NCI-H1436 (cell line): Measurements from ENCODE around the gene TAF3.
A peak's percentile ranks its signal among the peaks of the same experiment; 100 is the strongest.
"Not testable (repeated sequence)": the region's sequence is repeated elsewhere in the genome, so short reads cannot be mapped to it uniquely, and the experiment has no call there.

Experiments used
- DNase-seq: peaks from one replicate; lab custom pipeline; 2025; lab: John Stamatoyannopoulos, UW

The TAF3 gene

GRCh38 chr10:7811000-7811399, 7.3 kb upstream of the TAF3 start:
- DNase-seq, result no peak

GRCh38 chr10:7811743-7812142, 6.6 kb upstream of the TAF3 start:
- DNase-seq, result not testable (repeated sequence)

- no peak for DNase-seq
These were observed 4.8 kb upstream of the TAF3 start for GRCh38 chr10:7813481-7813880.

- no peak for DNase-seq
These were observed 729 bp upstream of the TAF3 start for GRCh38 chr10:7817576-7817975.

- no peak for DNase-seq
These were observed 366 bp upstream of the TAF3 start for GRCh38 chr10:7817984-7818294.

- DNase-seq, result no peak
These were observed 786 bp downstream of the TAF3 start for GRCh38 chr10:7819121-7819460.

GRCh38 chr10:7824251-7824650, 5.9 kb downstream of the TAF3 start:
- no peak for DNase-seq

- DNase-seq, result no peak
These were observed 8.7 kb downstream of the TAF3 start for GRCh38 chr10:7826971-7827370.

GRCh38 chr10:7829289-7829834, 11.1 kb downstream of the TAF3 start:
- no peak for DNase-seq

- no peak for DNase-seq
These were observed 13.8 kb downstream of the TAF3 start for GRCh38 chr10:7832060-7832459.

GRCh38 chr10:7833210-7833609, 14.9 kb downstream of the TAF3 start:
- DNase-seq, result no peak

- DNase-seq, result no peak
These were observed 16.0 kb downstream of the TAF3 start for GRCh38 chr10:7834262-7834661.

GRCh38 chr10:7836571-7836970, 18.3 kb downstream of the TAF3 start:
- DNase-seq, result no peak

GRCh38 chr10:7846591-7846990, 28.3 kb downstream of the TAF3 start:
- no peak for DNase-seq

- DNase-seq, result no peak
These were observed 35.0 kb downstream of the TAF3 start for GRCh38 chr10:7853226-7853842.

GRCh38 chr10:7853890-7854289, 35.6 kb downstream of the TAF3 start:
- DNase-seq, result no peak

- DNase-seq, result no peak
These were observed 36.9 kb downstream of the TAF3 start for GRCh38 chr10:7855205-7855604.

- DNase-seq, result no peak
These were observed 38.4 kb downstream of the TAF3 start for GRCh38 chr10:7856678-7857077.

- no peak for DNase-seq
These were observed 39.0 kb downstream of the TAF3 start for GRCh38 chr10:7857262-7857661.

GRCh38 chr10:7861509-7862120, 43.3 kb downstream of the TAF3 start:
- DNase-seq, result no peak

GRCh38 chr10:7862121-7862514, 43.8 kb downstream of the TAF3 start:
- no peak for DNase-seq

GRCh38 chr10:7866176-7866575, 47.9 kb downstream of the TAF3 start:
- DNase-seq, result no peak

GRCh38 chr10:7872041-7872442, 53.7 kb downstream of the TAF3 start:
- peak; percentile 40 for DNase-seq

- no peak for DNase-seq
These were observed 56.6 kb downstream of the TAF3 start for GRCh38 chr10:7874864-7875263.
